Measurements from ENCODE around the gene SLC16A8.

SLC16A8 gene

GRCh38 chr22:38088629-38089473 lies 4.9 kb upstream of the SLC16A8 start (continued):
- TF ChIP-seq GLI4 (tag by site-specific recombination; IDR thresholded peaks at IDR 0.05) (no peak), ZFP41 (tag by site-specific recombination; IDR thresholded peaks at IDR 0.05; ENCODE audit: borderline replicate concordance) (no peak), ZNF10 (tag by site-specific recombination; IDR thresholded peaks at IDR 0.05) (no peak), ZBTB11 (tag by site-specific recombination; conservative IDR thresholded peaks at IDR 0.05; ENCODE audit: low read depth) (no peak), ZSCAN16 (tag by site-specific recombination; IDR thresholded peaks at IDR 0.05) (no peak)
- TF ChIP-seq, protein P1, sequence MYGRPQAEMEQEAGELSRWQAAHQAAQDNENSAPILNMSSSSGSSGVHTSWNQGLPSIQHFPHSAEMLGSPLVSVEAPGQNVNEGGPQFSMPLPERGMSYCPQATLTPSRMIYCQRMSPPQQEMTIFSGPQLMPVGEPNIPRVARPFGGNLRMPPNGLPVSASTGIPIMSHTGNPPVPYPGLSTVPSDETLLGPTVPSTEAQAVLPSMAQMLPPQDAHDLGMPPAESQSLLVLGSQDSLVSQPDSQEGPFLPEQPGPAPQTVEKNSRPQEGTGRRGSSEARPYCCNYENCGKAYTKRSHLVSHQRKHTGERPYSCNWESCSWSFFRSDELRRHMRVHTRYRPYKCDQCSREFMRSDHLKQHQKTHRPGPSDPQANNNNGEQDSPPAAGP (tag by site-specific recombination; IDR thresholded peaks at IDR 0.05) = no peak

DNA sequence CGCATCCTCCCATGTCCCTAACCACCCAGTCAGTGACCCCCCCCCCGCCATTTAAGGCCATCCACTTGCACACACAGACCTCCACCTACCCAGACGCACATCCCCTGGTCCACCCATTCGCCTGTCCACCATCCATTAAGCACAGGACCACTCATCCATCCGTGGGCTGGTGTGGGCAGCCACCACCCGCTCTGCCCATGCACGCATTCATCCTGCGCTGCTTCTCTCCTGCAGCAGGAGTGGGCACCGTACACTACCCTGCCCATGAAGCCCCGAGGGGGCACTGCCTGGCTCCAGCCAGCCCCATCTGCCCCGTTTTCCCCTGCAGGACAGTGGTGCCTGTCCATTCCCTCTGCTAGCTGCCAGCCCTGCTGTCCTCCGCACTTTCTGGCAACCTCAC lies 3.9 kb upstream of the SLC16A8 start:
- Histone ChIP-seq H3K9me3 (ENCODE audit: control insufficient read depth, insufficient read depth, low read depth, low read length) (no peaks in the 10 kb centered on the region), H3K27ac (ENCODE audit: extremely low read depth, low read depth, low read length) (no peak overlapping the region), H3K4me1 (ENCODE audit: control insufficient read depth, insufficient read depth, low read length) (no peaks in the 10 kb centered on the region), H3K36me3 (ENCODE audit: control insufficient read depth in 2 of 2, insufficient read depth in 1 of 2, low read length in 2 of 2) (peaks cover 0 to 9% of the 10 kb centered on the region in 2 experiments; a peak in 2 of 3 replicates), H3K4me3 (ENCODE audit: low read depth, low read length) (no peak overlapping the region)
- ChIA-PET CTCF (no interaction called here), POLR2A (no interaction called here)
- TF ChIP-seq ZFHX2 (tag by site-specific recombination; conservative IDR thresholded peaks at IDR 0.05) (peak; percentile 59; the same call in 1 of the 2 replicates), ZSCAN23 (tag by site-specific recombination; IDR thresholded peaks at IDR 0.05) (no peak), EGR2 (tag by site-specific recombination; IDR thresholded peaks at IDR 0.05; ENCODE audit: low read depth) (peak; percentile 75), ZNF394 (tag by site-specific recombination; IDR thresholded peaks at IDR 0.05; ENCODE audit: borderline replicate concordance) (no peak)

DNA sequence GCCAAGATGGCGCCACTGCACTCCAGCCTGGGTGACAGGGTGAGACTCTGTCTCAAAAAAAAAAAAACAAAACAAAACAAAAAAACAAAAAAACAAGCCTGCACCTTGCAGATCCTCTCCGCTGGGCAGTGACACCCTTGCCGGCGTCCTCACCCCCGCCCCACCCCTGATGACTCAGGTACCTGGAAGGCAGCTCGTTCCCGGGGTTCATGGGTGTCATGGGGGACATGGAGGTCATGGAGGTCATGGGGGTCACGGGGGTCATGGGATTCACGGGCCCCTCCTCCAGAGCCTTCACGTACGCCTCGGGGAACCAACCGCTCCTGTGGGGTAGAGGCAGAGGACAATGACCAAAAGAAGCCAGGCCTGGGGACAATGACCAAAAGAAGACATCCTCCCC lies 3.0 kb upstream of the SLC16A8 start:
- no peak overlapping the region for H3K27ac ChIP-seq (ENCODE audit: extremely low read depth, low read depth, low read length)
- H3K4me3 ChIP-seq (ENCODE audit: low read depth, low read length) = no peak overlapping the region
- ChIA-PET CTCF (no interaction called here), POLR2A (no interaction called here)
- TF ChIP-seq ZBTB7A (tag by site-specific recombination; IDR thresholded peaks at IDR 0.05; ENCODE audit: low read depth) (peak; percentile 55; the same call in 1 of the 2 replicates), BCL11A (tag by site-specific recombination; IDR thresholded peaks at IDR 0.05; ENCODE audit: low read depth) (peak; percentile 79), BCL11B (tag by site-specific recombination; IDR thresholded peaks at IDR 0.05; ENCODE audit: low read depth) (peak; percentile 82; the same call in 1 of the 2 replicates), ZNF514 (tag by site-specific recombination; IDR thresholded peaks at IDR 0.05) (no peak)
- H3K36me3 ChIP-seq (ENCODE audit: control insufficient read depth in 2 of 2, insufficient read depth in 1 of 2, low read length in 2 of 2) = peaks cover 0 to 9% of the 10 kb centered on the region in 2 experiments; a peak in 2 of 3 replicates
- H3K4me1 ChIP-seq (ENCODE audit: control insufficient read depth, insufficient read depth, low read length) = no peaks in the 10 kb centered on the region
- no peaks in the 10 kb centered on the region for H3K9me3 ChIP-seq (ENCODE audit: control insufficient read depth, insufficient read depth, low read depth, low read length)

All from HEK293 (cell line).